ENCODE measurements around the gene CBX7. TPM values are rescaled to one million over a fixed set of nuclear protein-coding genes. Genes with fewer than 3 reads are reported as not detected.

The CBX7 gene
- total RNA-seq, 4 donors from 2014 or later = 189 to 264 (median 206) TPM

- Histone ChIP-seq H3K9me3 (no peaks in the 10 kb centered on the region), H3K27me3 (no peaks in the 10 kb centered on the region), H3K4me1 (peaks cover 0 to 48% (median 15%) of the 10 kb centered on the region in 4 donors), H3K27ac (no peak overlapping the region), H3K4me3 (no peak overlapping the region), H3K36me3 (peaks cover 0 to 71% (median 4%) of the 10 kb centered on the region in 3 donors)
- DNase-seq (ENCODE audit: low spot score in 2 of 2) = no peak
- no peak for TF ChIP-seq POLR2A (IDR thresholded peaks at IDR 0.05)
- TF ChIP-seq, protein P1, sequence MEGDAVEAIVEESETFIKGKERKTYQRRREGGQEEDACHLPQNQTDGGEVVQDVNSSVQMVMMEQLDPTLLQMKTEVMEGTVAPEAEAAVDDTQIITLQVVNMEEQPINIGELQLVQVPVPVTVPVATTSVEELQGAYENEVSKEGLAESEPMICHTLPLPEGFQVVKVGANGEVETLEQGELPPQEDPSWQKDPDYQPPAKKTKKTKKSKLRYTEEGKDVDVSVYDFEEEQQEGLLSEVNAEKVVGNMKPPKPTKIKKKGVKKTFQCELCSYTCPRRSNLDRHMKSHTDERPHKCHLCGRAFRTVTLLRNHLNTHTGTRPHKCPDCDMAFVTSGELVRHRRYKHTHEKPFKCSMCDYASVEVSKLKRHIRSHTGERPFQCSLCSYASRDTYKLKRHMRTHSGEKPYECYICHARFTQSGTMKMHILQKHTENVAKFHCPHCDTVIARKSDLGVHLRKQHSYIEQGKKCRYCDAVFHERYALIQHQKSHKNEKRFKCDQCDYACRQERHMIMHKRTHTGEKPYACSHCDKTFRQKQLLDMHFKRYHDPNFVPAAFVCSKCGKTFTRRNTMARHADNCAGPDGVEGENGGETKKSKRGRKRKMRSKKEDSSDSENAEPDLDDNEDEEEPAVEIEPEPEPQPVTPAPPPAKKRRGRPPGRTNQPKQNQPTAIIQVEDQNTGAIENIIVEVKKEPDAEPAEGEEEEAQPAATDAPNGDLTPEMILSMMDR (IDR thresholded peaks at IDR 0.05) = peak in 3 of 5 experiments; percentile 10 to 19 (median 18)
- no peak for TF ChIP-seq EP300 (IDR thresholded peaks at IDR 0.05)
- 53 to 55% methylated on average over 14 to 15 of the region's 15 CpGs for WGBS, 2 donors
These were observed 17.2 kb downstream of the CBX7 start for GRCh38 chr22:39135092-39135896.

DNA sequence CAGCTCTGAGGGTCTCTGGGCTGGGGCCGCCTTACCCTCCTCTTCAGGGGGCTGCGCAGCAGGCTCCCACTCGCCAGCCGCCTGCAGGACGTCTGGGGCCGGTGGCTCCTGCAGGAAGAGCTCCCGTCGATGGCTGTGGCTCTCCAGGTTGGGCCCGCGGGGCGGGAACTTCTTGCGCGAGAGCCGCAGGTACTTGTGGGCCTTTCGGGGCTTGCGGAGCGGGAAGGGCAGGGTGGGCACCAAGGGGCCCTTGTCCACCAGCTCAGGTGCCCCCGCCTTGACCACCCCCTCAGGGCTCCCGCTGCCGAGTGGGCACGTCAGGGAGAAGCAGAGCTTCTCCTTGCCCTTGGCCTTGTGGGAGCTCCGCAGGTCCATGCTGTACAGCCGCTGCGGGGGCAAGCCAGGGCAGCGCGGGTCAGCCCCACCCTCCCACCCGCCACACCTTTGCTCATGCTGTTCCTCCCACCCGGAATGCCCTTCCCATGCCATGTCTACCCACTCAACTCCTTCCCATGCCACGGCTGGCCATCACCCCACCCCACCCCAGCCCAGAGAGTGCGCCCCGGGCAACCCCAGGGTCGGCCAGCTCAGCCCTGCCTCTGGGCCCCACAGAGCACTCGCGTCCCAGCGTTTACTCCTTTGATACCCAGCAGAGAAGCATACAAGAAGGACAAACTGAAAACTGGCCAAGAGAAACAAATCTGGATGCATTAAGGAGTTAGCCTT is 18.0 kb downstream of the CBX7 start:
- TF ChIP-seq, protein P1 (IDR thresholded peaks at IDR 0.05) = no peak
- Histone ChIP-seq H3K27me3 (no peaks in the 10 kb centered on the region), H3K4me1 (peaks cover 0 to 42% (median 15%) of the 10 kb centered on the region in 4 donors), H3K4me3 (no peak overlapping the region), H3K9me3 (no peaks in the 10 kb centered on the region), H3K36me3 (peaks cover 0 to 76% (median 4%) of the 10 kb centered on the region in 3 donors), H3K27ac (no peak overlapping the region)
- no peak for DNase-seq (ENCODE audit: low spot score in 2 of 2)
- 80 to 89% methylated on average over 20 to 35 of the region's 35 CpGs for WGBS, 2 donors

- WGBS, 2 donors = 83 to 91% methylated on average over 15 to 17 of the region's 17 CpGs
- H3K36me3 ChIP-seq = peaks cover 0 to 78% (median 4%) of the 10 kb centered on the region in 3 donors
These were observed 18.6 kb downstream of the CBX7 start for GRCh38 chr22:39133871-39134270.

GRCh38 chr22:39132871-39133524 is 19.5 kb downstream of the CBX7 start:
- Histone ChIP-seq H3K27me3 (no peaks in the 10 kb centered on the region), H3K4me1 (peaks cover 0 to 42% (median 15%) of the 10 kb centered on the region in 4 donors), H3K36me3 (peaks cover 0 to 79% (median 4%) of the 10 kb centered on the region in 3 donors), H3K27ac (no peak overlapping the region), H3K9me3 (peaks cover 0 to 8% (median 0%) of the 10 kb centered on the region in 4 donors), H3K4me3 (no peak overlapping the region)
- TF ChIP-seq EP300 (IDR thresholded peaks at IDR 0.05) (no peak), POLR2A (IDR thresholded peaks at IDR 0.05) (no peak)
- TF ChIP-seq, protein P1 (IDR thresholded peaks at IDR 0.05) = no peak
- DNase-seq (ENCODE audit: low spot score in 2 of 2) = no peak
- WGBS, 2 donors = 90% methylated on average over 22 of the region's 22 CpGs

More at GRCh38 chr22:39133871-39134270, 18.6 kb downstream of the CBX7 start:
- Histone ChIP-seq H3K4me1 (peaks cover 0 to 42% (median 15%) of the 10 kb centered on the region in 4 donors), H3K27me3 (no peaks in the 10 kb centered on the region), H3K4me3 (no peak overlapping the region), H3K27ac (no peak overlapping the region), H3K9me3 (no peaks in the 10 kb centered on the region)
- DNase-seq (ENCODE audit: low spot score in 2 of 2) = no peak
- TF ChIP-seq, protein P1 (IDR thresholded peaks at IDR 0.05) = no peak
- TF ChIP-seq POLR2A (IDR thresholded peaks at IDR 0.05) (no peak), EP300 (IDR thresholded peaks at IDR 0.05) (no peak)
